Parathyroid adenoma (tissue), 2 donors: ENCODE results near the gene CCDC192.

ENCODE experiments used
- H2AFZ ChIP-seq: fragments of 300-600 bp; sonication (generic); one replicate; pipeline ENCODE4 v1.7.0; 2017; ENCODE audit warnings: antibody characterized with exemption, mild to moderate bottlenecking
- H3K27ac ChIP-seq: fragments of 300-600 bp; sonication (generic); one replicate; pipeline ENCODE4 v1.7.0; 2017
- H3K27me3 ChIP-seq: fragments of 300-600 bp; sonication (generic); one replicate; pipeline ENCODE4 v1.7.0; 2017; ENCODE audit warnings: low read length; ENCODE audit not compliant: control insufficient read depth, insufficient read depth
- H3K36me3 ChIP-seq: fragments of 300-600 bp; sonication (generic); one replicate; pipeline ENCODE4 v1.7.0; 2017; ENCODE audit warnings: low read length; ENCODE audit not compliant: control insufficient read depth, insufficient read depth
- H3K4me1 ChIP-seq: fragments of 300-600 bp; sonication (generic); one replicate; pipeline ENCODE4 v1.7.0; 2017; ENCODE audit warnings: control low read depth
- H3K4me2 ChIP-seq: fragments of 300-600 bp; sonication (generic); one replicate; pipeline ENCODE4 v1.7.0; 2017; ENCODE audit warnings: low read length
- H3K4me3 ChIP-seq: fragments of 300-600 bp; sonication (generic); one replicate; pipeline ENCODE4 v1.7.0; 2017; ENCODE audit warnings: low read depth, low read length
- H3K79me2 ChIP-seq: fragments of 300-600 bp; sonication (generic); one replicate; pipeline ENCODE4 v1.7.0; 2017; ENCODE audit warnings: control low read depth
- H3K9ac ChIP-seq: fragments of 300-600 bp; sonication (generic); one replicate; pipeline ENCODE4 v1.7.0; 2017; ENCODE audit warnings: mild to moderate bottlenecking
- H3K9me3 ChIP-seq: fragments of 300-600 bp; sonication (generic); one replicate; pipeline ENCODE4 v1.7.0; 2017; ENCODE audit warnings: low read length; ENCODE audit not compliant: control insufficient read depth
- TF ChIP-seq, protein P1 (sequence below): fragments of 300-600 bp; sonication (generic); IDR thresholded peaks from one replicate; pipeline ENCODE4 v1.7.0; 2017; ENCODE audit warnings: antibody characterized with exemption, mild to moderate bottlenecking
- donor health status: primary hyperparathyroidism.

The CCDC192 gene

DNA sequence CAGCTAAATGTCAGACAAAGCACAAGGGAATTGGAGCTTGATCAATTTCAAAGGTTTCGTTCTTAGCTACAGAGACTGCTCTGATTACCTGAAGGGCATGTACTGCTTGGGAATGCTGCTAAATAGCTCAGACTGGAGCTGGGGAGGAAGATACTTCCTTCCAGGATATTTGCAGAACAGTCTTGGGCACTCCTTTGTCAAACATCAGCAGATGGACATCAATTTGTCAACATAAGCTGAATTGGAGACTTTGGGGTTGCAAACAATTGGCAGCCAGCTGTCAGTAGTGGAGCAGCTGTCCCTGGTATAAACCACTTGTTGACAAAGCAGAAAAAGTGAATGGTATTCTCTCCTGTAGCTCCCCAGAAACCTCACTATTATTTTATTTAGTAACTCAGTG, 182.0 kb downstream of the CCDC192 start:
- TF ChIP-seq, protein P1, sequence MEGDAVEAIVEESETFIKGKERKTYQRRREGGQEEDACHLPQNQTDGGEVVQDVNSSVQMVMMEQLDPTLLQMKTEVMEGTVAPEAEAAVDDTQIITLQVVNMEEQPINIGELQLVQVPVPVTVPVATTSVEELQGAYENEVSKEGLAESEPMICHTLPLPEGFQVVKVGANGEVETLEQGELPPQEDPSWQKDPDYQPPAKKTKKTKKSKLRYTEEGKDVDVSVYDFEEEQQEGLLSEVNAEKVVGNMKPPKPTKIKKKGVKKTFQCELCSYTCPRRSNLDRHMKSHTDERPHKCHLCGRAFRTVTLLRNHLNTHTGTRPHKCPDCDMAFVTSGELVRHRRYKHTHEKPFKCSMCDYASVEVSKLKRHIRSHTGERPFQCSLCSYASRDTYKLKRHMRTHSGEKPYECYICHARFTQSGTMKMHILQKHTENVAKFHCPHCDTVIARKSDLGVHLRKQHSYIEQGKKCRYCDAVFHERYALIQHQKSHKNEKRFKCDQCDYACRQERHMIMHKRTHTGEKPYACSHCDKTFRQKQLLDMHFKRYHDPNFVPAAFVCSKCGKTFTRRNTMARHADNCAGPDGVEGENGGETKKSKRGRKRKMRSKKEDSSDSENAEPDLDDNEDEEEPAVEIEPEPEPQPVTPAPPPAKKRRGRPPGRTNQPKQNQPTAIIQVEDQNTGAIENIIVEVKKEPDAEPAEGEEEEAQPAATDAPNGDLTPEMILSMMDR, result no peak
- Histone ChIP-seq H3K36me3 (no peaks in the 10 kb centered on the region), H3K4me2 (no peak overlapping the region), H2AFZ (no peak overlapping the region), H3K27me3 (no peaks in the 10 kb centered on the region), H3K27ac (no peak overlapping the region), H3K4me1 (no peaks in the 10 kb centered on the region), H3K79me2 (no peaks in the 10 kb centered on the region), H3K4me3 (no peak overlapping the region), H3K9ac (no peak overlapping the region), H3K9me3 (no peaks in the 10 kb centered on the region)

DNA sequence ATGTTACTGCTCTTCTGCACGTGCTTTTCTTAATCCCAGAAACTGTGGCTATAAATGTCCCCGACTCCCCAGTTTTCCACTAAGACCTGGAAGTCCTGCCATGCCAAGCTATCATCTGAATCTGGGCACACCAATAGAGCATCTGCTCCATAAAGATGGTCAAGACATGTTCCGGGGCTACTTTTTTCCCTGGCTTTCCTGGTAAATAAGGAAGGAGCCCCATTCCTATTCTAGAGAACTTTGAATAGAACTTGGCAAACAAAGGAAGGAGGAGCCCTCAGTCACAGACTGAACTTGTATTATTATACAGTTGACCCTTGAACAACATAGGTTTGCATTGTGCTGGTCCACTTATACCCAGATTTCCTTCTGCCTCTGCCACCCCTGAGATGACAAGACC, 182.9 kb downstream of the CCDC192 start:
- no peaks in the 10 kb centered on the region for H3K79me2 ChIP-seq
- no peak overlapping the region for H3K27ac ChIP-seq
- no peak overlapping the region for H3K4me3 ChIP-seq
- no peaks in the 10 kb centered on the region for H3K9me3 ChIP-seq
- no peak overlapping the region for H3K4me2 ChIP-seq
- no peaks in the 10 kb centered on the region for H3K36me3 ChIP-seq
- H3K27me3 ChIP-seq, result no peaks in the 10 kb centered on the region
- TF ChIP-seq, protein P1, result no peak
- no peaks in the 10 kb centered on the region for H3K4me1 ChIP-seq
- no peak overlapping the region for H2AFZ ChIP-seq
- H3K9ac ChIP-seq, result no peak overlapping the region

DNA sequence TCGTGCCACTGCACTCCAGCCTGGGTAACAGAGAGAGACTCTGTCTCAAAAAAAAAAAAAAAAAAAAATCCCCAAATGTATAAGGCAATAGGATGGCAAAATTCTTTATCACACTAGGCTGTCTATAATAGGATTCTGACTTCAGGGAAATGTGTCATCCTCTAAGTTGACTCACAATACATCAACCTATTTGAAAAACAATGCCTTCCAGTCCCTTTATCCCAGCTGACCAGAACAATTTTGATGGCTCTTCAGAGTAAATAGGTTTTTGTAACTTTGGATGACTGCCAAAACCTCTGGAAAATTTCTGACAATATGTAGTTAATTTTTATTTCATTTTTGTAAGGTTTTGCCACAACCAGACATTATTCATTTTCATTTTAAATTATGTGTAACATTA, 184.1 kb downstream of the CCDC192 start:
- Histone ChIP-seq H3K36me3 (no peaks in the 10 kb centered on the region), H3K9ac (no peak overlapping the region), H3K79me2 (no peaks in the 10 kb centered on the region), H3K4me1 (peaks cover 8% of the 10 kb centered on the region), H2AFZ (no peak overlapping the region), H3K27ac (no peak overlapping the region), H3K4me3 (no peak overlapping the region), H3K27me3 (no peaks in the 10 kb centered on the region), H3K9me3 (no peaks in the 10 kb centered on the region), H3K4me2 (no peak overlapping the region)
- TF ChIP-seq, protein P1, result no peak

DNA sequence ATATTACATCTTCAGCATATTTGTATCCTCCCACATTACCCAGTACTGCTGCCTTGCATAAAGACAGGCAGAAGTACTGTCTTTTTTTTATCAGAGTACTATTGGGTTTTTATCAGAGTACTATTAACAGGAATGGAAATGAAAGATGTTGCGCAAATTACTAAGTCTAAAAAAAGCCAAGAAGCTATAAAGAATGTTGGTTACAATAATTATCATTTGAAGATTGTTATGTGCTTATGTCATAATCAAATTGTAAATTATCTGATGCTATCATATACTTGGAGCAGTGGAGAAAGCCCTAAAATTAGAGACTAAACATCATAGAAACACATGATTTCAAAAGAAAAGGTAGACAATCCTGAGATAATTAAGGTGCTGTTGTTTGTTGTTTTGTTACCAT, 188.8 kb downstream of the CCDC192 start:
- H3K4me2 ChIP-seq, result no peak overlapping the region

More for the DNA sequence above, 188.8 kb downstream of the CCDC192 start:
- Histone ChIP-seq H3K9me3 (no peaks in the 10 kb centered on the region), H3K79me2 (no peaks in the 10 kb centered on the region), H3K4me3 (no peak overlapping the region), H2AFZ (no peak overlapping the region), H3K27me3 (no peaks in the 10 kb centered on the region), H3K36me3 (no peaks in the 10 kb centered on the region), H3K9ac (no peak overlapping the region), H3K27ac (no peak overlapping the region), H3K4me1 (peaks cover 8% of the 10 kb centered on the region)
- TF ChIP-seq, protein P1, result no peak
